ENCODE data around the gene SNAI1. TPM values are rescaled to one million over a fixed set of nuclear protein-coding genes. Genes with fewer than 3 reads are reported as not detected.
A peak's percentile ranks its signal among the peaks of the same experiment; 100 is the strongest.
"Not testable (repeated sequence)": the region's sequence is repeated elsewhere in the genome, so short reads cannot be mapped to it uniquely, and the experiment has no call there.

The SNAI1 gene
- total and polyA plus RNA-seq, 11 donors = 0.37 to 6.7 (median 1.6) TPM

DNA sequence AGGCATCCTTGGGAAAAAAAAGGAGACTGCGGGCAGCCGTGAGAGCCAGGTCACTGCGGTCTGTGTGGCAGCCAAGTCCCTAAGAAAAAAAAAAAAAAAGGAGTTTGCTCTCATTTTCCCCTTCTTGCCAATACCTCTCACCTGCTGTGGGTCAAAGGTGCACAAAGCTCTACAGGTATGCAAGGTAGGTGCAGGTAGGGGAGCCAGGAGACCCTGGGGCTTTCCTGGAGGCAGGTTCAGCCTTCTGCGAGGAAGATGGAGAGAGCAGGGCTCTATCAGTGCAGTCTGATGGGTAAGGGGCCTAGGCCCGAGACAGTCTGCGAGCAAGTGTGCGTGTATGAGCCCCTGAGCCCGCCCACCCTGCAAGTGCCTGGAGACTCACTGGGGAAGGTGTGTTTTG, 12.3 kb upstream of the SNAI1 start:
- WGBS, 4 donors = 86 to 94% (median 90%) methylated on average over 8 of the region's 8 CpGs
- Histone ChIP-seq H3K27ac (no peak overlapping the region), H3K4me3 (no peak overlapping the region), H3K9me3 (no peaks in the 10 kb centered on the region), H3K4me1 (peaks cover 0 to 18% (median 4%) of the 10 kb centered on the region in 12 donors), H3K36me3 (peaks cover 0 to 3% (median 0%) of the 10 kb centered on the region in 9 donors), H3K27me3 (no peaks in the 10 kb centered on the region)
- no peak for TF ChIP-seq POLR2A (IDR thresholded peaks at IDR 0.05)
- TF ChIP-seq CTCF (IDR thresholded peaks at IDR 0.05) = no peak
- ATAC-seq (no peak), DNase-seq (peak in 1 of 5 donors; percentile 11)
- intact Hi-C loops (cut with DNase I) = no loop called here

- intact Hi-C loops (cut with DNase I) = no loop called here
- Histone ChIP-seq H3K36me3 (no peaks in the 10 kb centered on the region), H3K4me1 (peaks cover 0 to 12% (median 3%) of the 10 kb centered on the region in 12 donors), H3K27me3 (no peaks in the 10 kb centered on the region), H3K9me3 (no peaks in the 10 kb centered on the region), H3K27ac (no peak overlapping the region), H3K4me3 (no peak overlapping the region)
- no peak for ATAC-seq
- TF ChIP-seq POLR2A (IDR thresholded peaks at IDR 0.05) = no peak
- no peak for TF ChIP-seq CTCF (IDR thresholded peaks at IDR 0.05)
- DNase-seq = no peak
- 60 to 79% (median 75%) methylated on average over 4 of the region's 4 CpGs for WGBS, 4 donors
These were observed 8.8 kb upstream of the SNAI1 start for GRCh38 chr20:49973981-49974380.

DNA sequence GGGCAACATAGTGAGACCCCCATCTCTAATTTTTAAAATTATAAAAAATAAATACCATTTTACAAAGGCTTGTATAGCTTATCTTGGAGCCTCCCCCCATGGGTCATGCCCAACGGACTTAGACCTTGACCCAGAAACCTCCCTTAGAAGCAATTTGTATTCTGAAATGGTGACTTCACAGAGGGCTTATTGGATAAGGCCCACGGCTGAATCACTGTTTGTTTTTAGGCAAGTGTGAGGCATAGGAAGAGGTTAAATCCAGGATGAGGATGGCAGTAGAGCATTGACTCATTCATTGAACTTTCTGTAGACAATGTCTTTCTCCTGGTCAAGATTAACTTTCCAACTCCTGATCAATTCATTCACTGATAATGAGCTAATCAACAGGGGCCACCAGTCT, 6.2 kb upstream of the SNAI1 start:
- no peaks in the 10 kb centered on the region for H3K9me3 ChIP-seq
- DNase-seq = no peak
- no peaks in the 10 kb centered on the region for H3K27me3 ChIP-seq
- no peaks in the 10 kb centered on the region for H3K36me3 ChIP-seq
- intact Hi-C loops (cut with DNase I) = loop anchor here in 2 of 10 donors (5.0 kb wide), 2 partner anchors 111 to 201 kb away; no protein-coding TSS in a partner anchor
- 71 to 86% (median 72%) methylated on average over 2 of the region's 2 CpGs for WGBS, 4 donors
- H3K27ac ChIP-seq = no peak overlapping the region
- H3K4me1 ChIP-seq = peaks cover 0 to 10% (median 5%) of the 10 kb centered on the region in 12 donors
- no peak overlapping the region for H3K4me3 ChIP-seq
- ATAC-seq = no peak
- TF ChIP-seq POLR2A (IDR thresholded peaks at IDR 0.05) (no peak), CTCF (IDR thresholded peaks at IDR 0.05) (no peak)

GRCh38 chr20:49977740-49978139, 5.0 kb upstream of the SNAI1 start:
- not testable (repeated sequence) for ATAC-seq, H3K36me3 ChIP-seq, DNase-seq, H3K4me3 ChIP-seq, H3K27me3 ChIP-seq, H3K27ac ChIP-seq, H3K9me3 ChIP-seq
- WGBS, 4 donors = 46 to 100% (median 98%) methylated on average over 2 of the region's 2 CpGs
- peaks cover 0 to 22% (median 13%) of the 10 kb centered on the region in 12 donors for H3K4me1 ChIP-seq
- intact Hi-C loops (cut with DNase I) = loop anchor here in 4 of 10 donors (2.0 to 5.0 kb wide), 5 partner anchors 93 to 201 kb away; no protein-coding TSS in a partner anchor

DNA sequence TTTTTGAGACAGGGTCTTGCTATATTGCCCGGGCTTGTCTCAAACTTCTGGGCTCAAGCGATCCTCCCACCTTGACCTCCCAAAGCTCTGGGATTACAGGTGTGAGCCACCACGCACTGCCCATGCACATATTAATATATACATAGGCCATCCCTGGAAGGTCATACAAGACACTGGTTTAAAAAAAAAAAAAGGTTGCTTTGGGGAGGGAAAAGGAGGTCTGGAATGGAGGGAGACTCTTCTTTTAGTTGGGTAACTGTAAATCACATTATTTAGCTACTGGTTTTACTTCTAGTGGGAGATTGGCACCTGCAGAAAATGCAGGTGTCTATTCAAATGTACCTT, 4.1 kb upstream of the SNAI1 start:
- 70 to 86% (median 75%) methylated on average over 3 of the region's 3 CpGs for WGBS, 4 donors
- no peaks in the 10 kb centered on the region for H3K9me3 ChIP-seq
- intact Hi-C loops (cut with DNase I) = loop anchor here (1.0 to 5.0 kb wide), 6 partner anchors 92 to 200 kb away; no protein-coding TSS in a partner anchor

More for the DNA sequence above, 4.1 kb upstream of the SNAI1 start:
- Histone ChIP-seq H3K36me3 (no peaks in the 10 kb centered on the region), H3K4me1 (peaks cover 0 to 31% (median 19%) of the 10 kb centered on the region in 12 donors), H3K27me3 (no peaks in the 10 kb centered on the region), H3K4me3 (no peak overlapping the region), H3K27ac (no peak overlapping the region)
- TF ChIP-seq POLR2A (IDR thresholded peaks at IDR 0.05) = no peak
- no peak for TF ChIP-seq CTCF (IDR thresholded peaks at IDR 0.05)
- no peak for ATAC-seq
- DNase-seq = no peak
